GM21447 (cell line): Measurements from ENCODE around the gene FBXL13.
"Not testable (repeated sequence)": the region's sequence is repeated elsewhere in the genome, so short reads cannot be mapped to it uniquely, and the experiment has no call there.

Experiments
- ATAC-seq: cut with Tn5 transposase; IDR thresholded peaks from one replicate; pipeline ENCODE4 v1.9.1; 2021; ENCODE audit not compliant: unreplicated experiment

FBXL13 gene

DNA sequence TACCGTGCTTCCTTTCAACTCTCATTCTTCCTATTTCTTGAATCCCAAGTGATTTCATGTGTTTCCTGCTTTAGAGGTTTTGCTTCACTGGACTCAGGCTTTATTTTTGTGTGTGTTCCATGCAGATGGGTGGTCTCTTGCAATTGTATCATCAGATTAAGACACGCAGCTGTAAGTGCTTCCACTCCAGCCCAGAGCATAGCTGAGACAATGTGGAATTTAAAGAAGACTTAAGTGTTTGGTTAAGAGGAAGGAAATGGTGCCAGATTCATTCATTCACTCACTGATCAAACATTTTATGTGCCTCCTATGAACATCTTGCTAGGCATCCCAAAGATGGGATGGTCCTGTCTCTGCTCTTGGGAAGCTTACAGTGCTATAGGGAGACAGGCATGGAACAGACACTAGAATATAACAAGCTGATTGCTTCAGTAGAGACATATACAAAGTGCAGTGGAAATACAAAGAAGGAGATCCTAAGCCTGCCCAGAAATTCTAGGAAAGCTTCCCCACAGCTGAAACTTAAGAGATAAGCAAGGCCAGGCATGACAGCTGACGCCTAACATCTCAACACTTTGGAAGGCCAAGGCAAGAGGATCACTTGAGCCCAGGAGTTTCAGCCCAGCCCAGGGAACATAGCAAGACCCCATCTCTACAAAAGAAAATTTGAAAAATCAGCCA, 207.9 kb downstream of the FBXL13 start:
- no peak for ATAC-seq

DNA sequence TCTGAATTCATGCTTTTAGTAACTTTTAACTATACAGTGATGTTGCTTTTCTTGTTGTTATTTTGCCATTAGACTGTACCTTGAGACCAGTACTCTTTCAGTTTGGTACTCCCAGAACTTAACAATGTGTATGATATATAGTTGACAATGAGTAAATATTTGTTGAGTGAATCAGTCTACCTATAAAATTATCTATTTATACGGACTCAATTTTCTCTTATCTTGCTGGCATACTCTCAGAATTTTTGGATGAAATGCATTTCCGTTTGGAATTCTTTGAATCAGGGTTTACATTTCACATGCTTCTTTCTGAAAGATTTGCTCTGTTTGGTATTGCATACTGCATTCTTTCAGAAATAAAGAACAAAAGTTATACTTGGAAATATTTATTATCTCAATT, 209.6 kb downstream of the FBXL13 start:
- ATAC-seq: no peak

DNA sequence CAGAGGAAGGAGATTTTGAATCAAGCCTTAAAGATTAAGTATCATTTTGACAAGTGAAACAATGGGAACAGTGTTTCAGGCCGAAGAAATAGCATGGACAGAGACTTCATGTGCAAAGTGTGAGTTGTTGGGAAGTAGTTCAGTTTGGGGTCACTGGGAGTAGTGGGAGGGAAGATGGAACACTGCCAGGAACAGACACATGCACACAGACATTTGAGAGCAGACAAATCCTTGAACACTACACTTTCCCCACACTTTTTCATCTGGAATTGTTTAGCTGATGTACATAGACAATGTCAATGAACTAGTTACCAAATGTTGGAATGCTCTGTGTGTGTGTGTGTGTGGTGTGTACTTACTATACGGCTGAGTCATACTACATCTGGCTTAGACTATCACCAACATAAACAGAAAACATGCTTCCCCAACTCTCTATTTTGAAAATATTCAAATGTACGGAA, 214.2 kb downstream of the FBXL13 start:
- no peak for ATAC-seq

DNA sequence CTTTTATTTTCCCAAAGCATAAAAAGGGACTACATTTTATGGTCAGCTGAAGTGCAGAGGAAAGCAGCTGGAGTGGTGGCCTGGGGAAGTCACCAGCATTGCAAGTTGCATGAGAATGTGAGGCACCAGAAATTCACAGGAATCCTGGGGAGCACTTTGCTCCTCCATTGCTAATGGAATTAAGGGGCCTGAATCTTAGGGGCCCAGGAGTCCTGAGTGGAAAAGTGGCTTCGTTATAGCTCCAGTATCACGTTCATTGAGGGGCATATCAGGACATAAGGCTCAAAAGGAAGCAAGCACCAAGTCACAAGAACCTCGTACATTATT, 214.8 kb downstream of the FBXL13 start:
- ATAC-seq: no peak

DNA sequence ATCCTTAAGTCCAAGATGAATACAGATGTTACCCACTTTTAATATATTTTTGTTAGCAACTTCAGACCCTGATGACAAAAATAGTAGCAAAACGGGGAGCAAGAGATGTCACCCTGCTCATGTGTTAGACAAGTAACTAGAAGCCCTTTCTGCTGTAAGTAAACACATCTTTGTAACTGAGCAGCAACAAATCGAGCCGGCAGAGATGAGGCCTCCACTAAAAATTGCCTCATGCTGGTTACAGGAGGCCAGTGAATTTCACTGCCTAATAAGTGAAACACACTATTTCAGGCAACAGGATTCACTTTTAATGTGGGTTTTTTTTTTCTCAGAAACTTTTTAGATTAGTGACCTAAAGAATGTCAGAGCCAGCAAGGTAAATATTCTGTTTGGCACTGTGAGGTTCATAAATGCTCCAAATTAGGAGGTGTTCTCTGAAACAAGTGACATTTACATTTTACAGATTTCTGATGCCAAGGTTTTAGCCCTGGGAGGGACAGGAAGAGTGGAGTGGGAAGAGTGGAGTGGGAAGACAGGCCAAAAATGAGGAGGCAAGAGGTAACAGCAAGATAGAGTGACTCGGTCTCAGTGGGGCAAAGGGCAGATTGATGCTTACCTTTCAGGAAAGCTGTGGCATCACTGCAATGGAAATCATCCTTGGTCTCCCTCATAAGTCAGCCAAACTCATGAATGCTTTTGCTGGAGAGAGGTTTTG, 215.4 kb downstream of the FBXL13 start:
- no peak for ATAC-seq

DNA sequence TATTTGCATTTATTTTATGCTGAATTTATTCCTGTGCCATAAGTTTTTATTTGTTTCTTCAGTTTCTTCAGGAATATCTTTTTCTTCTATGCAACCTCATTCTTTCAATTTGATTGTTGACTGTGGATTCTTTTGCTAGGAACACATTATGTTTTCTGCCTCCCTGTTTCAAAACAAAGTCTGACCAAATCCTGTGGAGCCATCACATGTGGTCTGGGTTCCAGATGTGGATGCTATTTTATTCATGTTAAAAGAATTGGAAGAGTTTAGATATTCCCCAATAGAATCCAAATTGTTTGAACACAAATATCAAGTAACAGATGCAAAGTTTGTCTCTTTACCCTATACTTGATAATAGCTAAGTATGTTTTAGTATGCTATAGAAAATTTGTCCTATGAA, 218.6 kb downstream of the FBXL13 start:
- ATAC-seq: no peak

DNA sequence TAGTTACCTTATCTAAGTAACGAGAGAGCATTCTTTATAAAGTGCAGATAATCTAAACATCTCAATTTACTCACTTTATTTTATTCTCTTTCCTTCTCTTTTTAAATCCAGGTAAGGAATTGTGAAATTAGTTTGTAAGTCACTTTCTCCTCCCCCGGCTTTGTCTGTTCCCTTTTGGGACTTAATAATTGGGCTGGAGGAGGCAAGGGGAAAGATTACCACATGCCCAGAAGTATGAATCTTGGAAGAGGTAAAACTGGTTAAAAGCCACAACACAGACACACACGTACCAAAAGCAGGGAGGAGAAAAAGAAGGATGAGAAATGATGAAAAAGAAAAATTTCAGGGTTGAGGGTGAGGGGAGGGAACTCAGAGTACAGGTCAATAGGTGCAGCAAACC, 225.1 kb downstream of the FBXL13 start:
- no peak for ATAC-seq

DNA sequence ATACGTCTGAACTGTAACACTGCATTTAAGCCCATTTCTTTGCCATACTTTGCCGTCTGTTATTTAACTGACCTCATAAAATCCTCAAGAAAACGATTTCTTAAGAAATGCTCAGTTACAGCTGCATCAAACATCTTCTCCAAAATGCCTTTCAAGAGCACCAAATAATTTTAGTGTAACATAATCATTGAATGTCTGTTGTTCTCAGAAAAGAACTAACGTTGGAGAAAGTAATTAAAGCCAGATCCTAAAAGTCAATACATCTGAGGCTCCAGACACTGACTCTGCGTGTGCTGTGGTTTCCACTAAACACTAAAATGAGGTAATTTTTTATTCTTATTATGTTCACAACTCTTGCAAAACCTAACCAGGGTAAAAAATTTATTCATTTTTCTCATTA, 225.5 kb downstream of the FBXL13 start:
- no peak for ATAC-seq

DNA sequence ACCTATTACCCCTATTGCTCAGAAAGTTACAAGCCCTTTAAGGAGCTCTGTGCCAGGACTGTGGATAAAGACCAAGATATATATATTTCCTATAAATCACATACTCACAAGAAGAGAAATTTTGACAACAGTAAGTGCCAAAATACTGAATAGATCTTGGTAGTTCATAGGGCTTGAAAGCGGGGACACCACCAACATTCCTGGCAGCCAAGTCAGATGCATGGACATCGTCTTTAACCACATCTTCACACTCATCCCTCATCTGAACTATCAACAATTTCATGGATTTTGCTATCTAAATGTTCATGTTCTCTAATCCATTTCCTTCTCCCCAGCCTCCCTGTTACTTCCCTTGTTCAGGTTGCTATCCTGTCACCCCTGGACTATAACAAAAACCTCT, 229.2 kb downstream of the FBXL13 start:
- no peak for ATAC-seq

DNA sequence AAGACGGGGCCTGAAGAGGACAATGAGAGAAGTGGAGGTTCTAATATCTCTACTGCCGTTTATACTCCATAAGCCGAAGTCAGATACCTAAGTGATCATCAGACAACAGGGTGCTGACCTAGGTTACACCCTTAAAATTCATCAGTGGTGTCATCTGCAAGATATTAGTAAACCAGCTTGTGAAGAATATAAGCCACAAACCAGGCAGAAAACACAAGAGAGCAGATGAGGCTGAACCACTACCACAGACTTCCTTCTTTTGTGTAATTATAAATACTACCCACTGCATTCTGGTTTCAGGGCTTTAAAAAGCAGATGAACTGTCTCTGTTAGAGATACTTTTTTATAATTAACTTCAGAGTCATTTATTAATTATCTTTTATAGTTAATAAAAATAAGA, 230.7 kb downstream of the FBXL13 start:
- ATAC-seq: peak; percentile 90

DNA sequence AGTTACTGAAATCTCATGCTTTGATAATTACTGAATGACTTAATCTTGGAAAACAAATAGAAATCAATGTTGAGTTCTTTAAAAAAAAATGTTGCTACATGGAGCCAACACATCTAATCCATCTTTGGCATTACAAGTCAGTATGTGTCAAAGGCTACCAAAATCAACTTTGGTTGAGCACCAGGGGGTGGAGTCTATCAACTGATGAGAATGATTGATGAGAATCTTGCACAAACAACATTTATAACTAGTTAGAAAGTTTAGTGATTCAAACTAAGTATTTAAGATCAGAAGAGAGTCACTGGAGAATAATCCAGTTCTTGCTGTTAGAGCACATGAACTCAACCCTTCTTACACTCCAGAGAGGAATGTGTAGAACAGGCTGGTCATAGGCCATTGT, 232.3 kb downstream of the FBXL13 start:
- ATAC-seq: no peak

DNA sequence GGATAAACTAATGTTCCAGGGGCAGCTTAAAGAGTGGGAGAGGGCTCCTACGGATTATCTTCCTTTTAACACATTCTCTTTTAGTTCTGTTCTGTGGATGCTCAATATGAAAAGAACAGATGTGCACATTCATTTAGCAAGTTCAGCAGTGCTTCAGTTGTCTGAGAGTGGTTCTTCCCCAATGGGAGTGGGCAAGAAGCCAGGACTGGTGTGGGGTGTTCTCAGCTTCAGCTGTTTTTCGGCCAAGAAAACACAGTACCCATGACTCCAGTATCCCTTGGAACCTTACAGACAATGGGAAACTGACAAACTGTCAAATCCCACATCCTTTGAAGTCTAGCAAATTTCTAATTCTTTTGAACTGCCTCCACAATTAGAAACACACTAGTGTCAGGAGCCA, 233.3 kb downstream of the FBXL13 start:
- no peak for ATAC-seq

DNA sequence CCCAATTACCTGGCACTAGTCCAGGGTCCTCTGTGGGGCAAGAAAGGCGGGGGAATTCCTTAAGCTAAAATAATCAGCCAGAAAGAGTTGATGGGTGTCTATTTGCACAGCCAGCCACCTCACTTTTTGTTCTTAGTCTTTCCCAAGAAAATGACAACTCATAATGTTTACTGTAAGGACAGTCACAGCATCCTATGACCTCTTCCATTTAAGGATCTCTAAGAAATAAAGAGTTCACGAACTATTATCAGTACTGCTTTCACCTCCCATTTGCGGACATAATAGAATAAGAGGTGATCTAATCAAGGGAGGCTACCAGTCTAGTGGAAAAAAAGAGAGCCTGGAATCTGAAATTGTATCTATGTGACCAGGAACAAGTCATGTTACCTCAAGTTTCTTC, 234.2 kb downstream of the FBXL13 start:
- no peak for ATAC-seq

DNA sequence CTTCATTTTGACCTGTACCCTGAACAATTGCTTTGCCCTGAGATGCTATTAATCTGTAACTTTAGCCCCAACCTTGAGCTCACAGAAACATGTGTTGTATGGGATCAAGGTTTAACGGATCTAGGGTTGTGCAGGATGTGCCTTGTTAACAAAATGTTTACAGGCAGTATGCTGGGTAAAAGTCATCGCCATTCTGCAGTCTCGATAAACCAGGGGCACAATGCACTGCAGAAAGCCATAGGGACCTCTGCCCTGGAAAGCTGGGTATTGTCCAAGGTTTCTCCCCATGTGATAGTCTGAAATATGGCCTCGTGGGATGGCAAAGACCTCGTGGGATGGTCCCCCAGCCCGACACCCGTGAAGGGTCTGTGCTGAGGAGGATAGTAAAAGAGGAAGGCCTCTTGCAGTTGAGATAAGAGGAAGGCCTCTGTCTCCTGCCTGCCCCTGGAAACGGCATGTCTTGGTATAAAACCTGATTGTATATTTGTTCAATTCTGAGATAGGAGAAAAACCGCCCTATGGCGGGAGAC, 236.0 kb downstream of the FBXL13 start:
- ATAC-seq: not testable (repeated sequence)

DNA sequence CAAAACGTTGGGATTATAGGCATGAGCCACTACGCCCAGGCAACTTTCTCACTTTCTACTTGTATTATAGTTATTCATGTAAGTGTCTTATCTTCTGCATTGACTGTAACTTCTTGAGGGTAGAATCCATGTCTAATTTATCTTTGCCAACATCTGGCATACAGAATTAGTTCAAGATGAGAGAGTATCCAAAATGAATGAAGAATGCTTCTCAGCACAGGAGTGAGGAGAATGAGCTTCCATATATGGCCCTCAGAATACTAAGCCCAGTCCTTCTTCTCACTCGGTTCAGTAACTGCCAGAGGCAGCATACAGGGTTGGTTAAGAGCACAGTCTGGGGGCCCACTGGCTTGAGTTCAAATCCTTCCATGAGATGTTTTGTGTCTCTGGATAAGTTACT, 236.8 kb downstream of the FBXL13 start:
- ATAC-seq: no peak

DNA sequence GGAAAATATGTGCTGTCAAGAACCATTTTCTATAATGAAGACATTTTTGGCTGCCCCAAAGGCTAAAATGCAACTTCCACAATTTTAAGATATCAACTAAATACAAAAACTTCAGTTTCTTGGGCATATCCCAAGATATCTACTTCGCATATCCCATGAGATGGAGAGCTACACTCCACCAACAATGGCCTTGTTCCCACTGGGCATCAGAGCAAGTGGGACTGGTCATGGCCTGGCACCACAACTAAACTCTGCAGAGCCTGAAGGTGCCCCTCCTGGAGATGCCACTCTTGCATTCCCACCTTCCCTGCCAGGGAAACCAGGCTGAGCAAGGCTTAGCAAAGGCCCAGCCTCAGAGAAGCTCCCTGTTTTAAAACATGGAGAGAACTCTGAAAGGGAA, 237.6 kb downstream of the FBXL13 start:
- no peak for ATAC-seq

DNA sequence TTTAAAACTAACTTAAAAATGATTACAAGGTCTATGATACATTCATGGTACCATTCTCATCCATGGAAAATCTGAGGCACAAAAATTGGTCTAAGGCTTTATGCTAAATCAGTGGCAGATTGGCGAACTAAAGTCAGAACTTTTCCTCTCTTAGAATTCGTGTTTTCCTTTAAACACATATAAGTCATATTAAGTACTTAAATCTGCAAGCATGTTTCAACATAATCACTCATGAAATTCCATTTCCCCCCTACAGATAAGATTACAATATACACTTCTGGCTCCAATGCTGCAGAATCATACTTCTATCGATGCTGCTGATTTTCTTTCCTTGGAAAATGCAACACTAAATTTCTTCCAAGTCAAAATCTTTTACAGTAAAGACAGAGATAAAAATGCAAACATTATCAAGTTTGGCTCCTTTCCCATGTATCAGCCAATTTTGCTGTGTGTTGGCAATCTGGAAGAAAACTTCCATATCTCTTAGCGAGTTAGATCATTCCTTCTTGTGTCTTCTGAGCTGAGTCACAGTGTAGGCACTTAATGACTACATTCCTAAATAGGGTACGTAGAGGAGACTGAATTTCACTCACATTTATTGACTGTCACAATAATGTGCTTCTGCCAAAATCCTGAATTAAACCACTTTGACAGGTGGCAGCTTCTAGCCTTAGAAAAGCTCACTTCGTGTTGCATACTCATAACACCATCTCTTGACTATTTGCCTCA, 238.2 kb downstream of the FBXL13 start:
- ATAC-seq: no peak

DNA sequence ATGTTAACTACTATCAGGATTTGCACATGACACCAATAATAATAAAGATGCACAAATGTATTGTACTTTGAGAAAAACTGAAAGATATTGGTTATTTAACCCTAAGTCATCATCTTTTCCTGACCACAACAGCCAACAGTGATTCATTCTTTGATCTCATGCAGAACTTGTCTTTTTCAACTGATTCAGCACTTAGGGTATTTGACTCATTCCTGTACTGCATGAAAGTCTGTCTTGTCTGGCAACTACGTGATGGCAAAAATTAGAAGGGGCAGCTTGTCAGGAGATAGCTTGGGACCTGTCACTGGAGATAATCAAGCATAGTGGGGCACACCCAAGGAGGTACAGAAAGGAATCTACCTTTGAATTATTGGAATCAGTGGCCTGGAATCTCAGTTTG, 239.6 kb downstream of the FBXL13 start:
- ATAC-seq: peak; percentile 88

DNA sequence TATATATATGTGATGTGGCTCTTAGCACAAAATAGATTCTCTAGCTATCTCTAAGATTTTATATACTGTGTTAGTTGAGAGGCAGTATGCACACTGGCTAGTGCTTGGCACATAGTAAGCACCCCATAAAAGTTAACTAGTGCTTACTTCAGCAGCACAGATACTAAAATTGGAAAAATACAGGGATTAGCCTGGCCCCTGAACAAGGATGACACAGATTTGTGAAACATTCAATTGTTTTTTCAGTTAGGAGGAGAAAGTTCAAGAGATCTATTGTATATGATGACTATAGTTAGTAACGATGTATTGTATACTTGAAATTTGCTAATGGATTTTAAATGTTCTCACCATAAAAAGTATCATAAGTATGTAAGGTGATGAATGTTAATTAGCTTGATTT, 240.1 kb downstream of the FBXL13 start:
- no peak for ATAC-seq

DNA sequence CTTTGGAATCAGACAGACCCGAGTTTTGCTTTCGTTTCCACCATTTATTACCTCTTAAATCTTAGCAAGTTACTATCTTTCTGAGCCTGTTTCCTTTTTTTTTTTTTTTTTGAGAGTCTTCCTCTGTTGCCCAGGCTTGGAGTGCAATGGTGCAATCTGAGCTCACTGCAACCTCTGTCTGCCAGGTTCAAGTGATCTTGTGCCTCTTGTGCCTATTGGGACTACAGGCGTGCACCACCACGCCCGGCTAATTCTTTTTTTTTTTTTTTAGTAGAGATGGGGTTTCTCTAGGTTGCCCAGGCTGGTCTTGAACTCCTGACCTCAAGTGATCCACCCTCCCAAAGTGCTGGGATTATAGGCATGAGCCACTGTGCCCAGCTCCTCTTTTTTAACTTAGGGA, 241.3 kb downstream of the FBXL13 start:
- no peak for ATAC-seq

DNA sequence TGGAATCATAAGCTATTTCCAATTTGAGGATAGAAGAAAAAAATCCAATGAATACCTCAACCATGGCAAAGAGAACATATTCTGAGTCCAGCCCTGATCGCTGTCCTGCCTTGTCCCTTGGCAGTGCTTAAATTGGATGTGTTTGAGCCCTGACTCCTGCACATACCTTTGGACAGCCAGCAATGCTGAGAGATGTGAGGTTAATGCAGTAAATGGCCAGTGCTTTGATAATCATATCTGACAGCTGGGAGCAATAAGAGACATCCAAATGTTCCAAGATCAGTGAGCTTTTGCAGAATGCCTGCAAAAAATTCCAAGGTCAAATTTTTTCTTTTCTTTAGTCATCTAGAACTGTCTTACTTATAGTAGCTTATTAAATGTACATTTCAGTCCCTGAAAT, 241.9 kb downstream of the FBXL13 start:
- no peak for ATAC-seq

DNA sequence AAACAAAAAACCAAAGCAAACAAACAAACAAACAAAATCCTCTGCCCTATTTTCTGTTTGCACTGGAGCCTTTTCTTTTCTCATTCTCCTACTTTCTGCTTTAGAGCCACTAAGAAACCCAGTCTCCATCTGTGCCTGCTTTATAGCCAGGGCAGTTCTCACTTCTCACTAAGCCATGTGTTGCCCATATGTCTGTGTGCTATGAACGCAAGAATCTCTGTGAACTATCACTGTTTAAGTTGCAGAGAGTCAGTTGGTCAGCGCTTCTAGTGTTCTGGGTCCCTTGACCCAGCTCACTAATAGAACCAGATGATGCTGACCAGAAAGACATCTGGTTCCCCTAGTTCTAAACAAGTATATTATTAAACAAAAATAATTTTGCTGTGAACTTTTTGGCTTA, 244.4 kb downstream of the FBXL13 start:
- ATAC-seq: no peak
